GM12878 (cell line): ENCODE results near the gene FMNL2. TPM values are rescaled to one million over a fixed set of nuclear protein-coding genes. Genes with fewer than 3 reads are reported as not detected.

ENCODE experiments used
- ATAC-seq: fragments of 200-7000 bp; cut with Tn5 transposase; 3 replicates; pipeline ENCODE4 v1.9.1; 2020; ENCODE audit warnings: mild to moderate bottlenecking, moderate library complexity
- BruUV-seq: library from RNA; stranded (reverse); fragments of 400-500 nt; replicated peaks from 2 replicates; lab custom pipeline; 2021; lab: Mats Ljungman, UMichigan
- CTCF ChIA-PET: fragments of 300-600 bp; sonication (Branson Sonifier 250); formaldehyde crosslinking; extraction: SDS; loops from one replicate; lab custom pipeline; 2021; ENCODE audit warnings: inconsistent platforms; lab: Yijun Ruan, JAX
- POLR2A ChIA-PET: fragments of 350-600 bp; formaldehyde crosslinking; extraction: SDS; loops from one replicate; lab custom pipeline; 2021; ENCODE audit warnings: inconsistent platforms; lab: Charles Lee
- RAD21 ChIA-PET: fragments of 300-600 bp; sonication (Branson Sonifier 250); formaldehyde crosslinking; loops from one replicate; lab custom pipeline; 2023; ENCODE audit warnings: antibody characterized with exemption; ENCODE audit not compliant: unreplicated experiment; lab: Charles Lee
- SMC1A ChIA-PET: fragments of 300-600 bp; sonication (Branson Sonifier 250); formaldehyde crosslinking; loops from one replicate; lab custom pipeline; 2023; ENCODE audit not compliant: unreplicated experiment, uncharacterized antibody; lab: Charles Lee
- DNase-seq: peaks from one replicate; pipeline ENCODE4 v3.0.0-alpha.2; 2011; ENCODE audit warnings: low read depth, low spot score
- FAIRE-seq: peaks from 3 replicates; lab custom pipeline; 2011; peaks lifted over from hg19 to GRCh38; lab: Jason Lieb, UNC
- H2AFZ ChIP-seq: 2 replicates; pipeline ENCODE4 v1.6.0; 2011; ENCODE audit warnings: low read depth, low read length, control low read depth; ENCODE audit not compliant: control insufficient read depth
- H3K27ac ChIP-seq: 2 replicates; pipeline ENCODE4 v1.5.1; 2011; ENCODE audit warnings: control low read depth; ENCODE audit not compliant: control insufficient read depth, insufficient read depth
- H3K27me3 ChIP-seq, 2 experiments: replicated peaks in 1 of 2; 2 replicates each; pipeline versions ENCODE4 v1.6.0 to v1.6.1; 2011; ENCODE audit warnings: low read length in 1 of 2; ENCODE audit not compliant: control insufficient read depth in 2 of 2, insufficient read depth in 2 of 2
- H3K36me3 ChIP-seq, 2 experiments: 2 replicates each; pipeline ENCODE4 v1.5.1; 2011; ENCODE audit warnings: low read length in 1 of 2; ENCODE audit not compliant: control insufficient read depth in 2 of 2, insufficient read depth in 2 of 2
- H3K4me1 ChIP-seq: 2 replicates; pipeline ENCODE4 v1.6.1; 2011; ENCODE audit warnings: mild to moderate bottlenecking, low read length, moderate library complexity, mixed read lengths; ENCODE audit not compliant: control insufficient read depth, insufficient read depth
- H3K4me2 ChIP-seq: 2 replicates; pipeline ENCODE4 v1.6.0; 2011; ENCODE audit warnings: control low read depth; ENCODE audit not compliant: control insufficient read depth, insufficient read depth
- H3K4me3 ChIP-seq: fragments of 200-600 bp; sonication (generic); 2 replicates; pipeline ENCODE4 v1.5.1; 2016
- H3K79me2 ChIP-seq: 2 replicates; pipeline ENCODE4 v1.6.0; 2011; ENCODE audit warnings: low read length; ENCODE audit not compliant: control insufficient read depth, insufficient read depth
- H3K9ac ChIP-seq: 2 replicates; pipeline ENCODE4 v1.8.0; 2011; ENCODE audit warnings: low read length, control low read depth, mixed read lengths; ENCODE audit not compliant: control insufficient read depth, insufficient read depth
- H3K9me3 ChIP-seq: replicated peaks from 3 replicates; pipeline ENCODE4 v1.5.1; 2011; ENCODE audit warnings: mild to moderate bottlenecking, low read length; ENCODE audit not compliant: control insufficient read depth, insufficient read depth
- H4K20me1 ChIP-seq: 2 replicates; pipeline ENCODE4 v1.6.0; 2011; ENCODE audit not compliant: control insufficient read depth, insufficient read depth
- CREM ChIP-seq: IDR thresholded peaks from 2 replicates; pipeline ENCODE4 v1.6.1; 2014; ENCODE audit warnings: antibody characterized with exemption, low read depth
- DPF2 ChIP-seq: fragments of 450-650 bp; IDR thresholded peaks from 2 replicates; pipeline ENCODE4 v1.6.1; 2017; ENCODE audit warnings: mild to moderate bottlenecking
- FOXK2 ChIP-seq: fragments of 450-650 bp; IDR thresholded peaks from 2 replicates; pipeline ENCODE4 v1.6.1; 2017; ENCODE audit warnings: mild to moderate bottlenecking, moderate library complexity
- IKZF1 ChIP-seq: fragments of 450-650 bp; conservative IDR thresholded peaks from 2 replicates; pipeline ENCODE4 v1.6.1; 2017; ENCODE audit warnings: antibody characterized with exemption, mild to moderate bottlenecking
- JUNB ChIP-seq: IDR thresholded peaks from 2 replicates; pipeline ENCODE4 v1.6.1; 2016; ENCODE audit warnings: antibody characterized with exemption, mild to moderate bottlenecking
- NFYA ChIP-seq: IDR thresholded peaks from 2 replicates; pipeline ENCODE4 v1.6.1; 2011; ENCODE audit warnings: low read depth, mild to moderate bottlenecking, low read length, improper control_type of control experiment, borderline replicate concordance
- PAX5 ChIP-seq: IDR thresholded peaks from 2 replicates; pipeline ENCODE4 v1.6.1; 2011; ENCODE audit warnings: low read depth, low read length, borderline replicate concordance
- RAD21 ChIP-seq: IDR thresholded peaks from 2 replicates; pipeline ENCODE4 v1.6.1; 2011; ENCODE audit warnings: mild to moderate bottlenecking, low read depth, low read length, moderate library complexity; ENCODE audit not compliant: insufficient read depth
- TCF3 ChIP-seq: IDR thresholded peaks from 2 replicates; pipeline ENCODE4 v1.6.1; 2012; ENCODE audit warnings: low read depth, mild to moderate bottlenecking, low read length, borderline replicate concordance; ENCODE audit not compliant: insufficient read depth
- ZBED1 ChIP-seq: IDR thresholded peaks from 2 replicates; pipeline ENCODE4 v1.6.1; 2016; ENCODE audit warnings: borderline replicate concordance
- WGBS: methylation state at CpG from one replicate; pipeline ENCODE4 v1.1.6; 2016; ENCODE audit warnings: low lambda C conversion rate; ENCODE audit not compliant: insufficient replicate concordance, insufficient coverage; ENCODE audit errors: missing lambda C conversion rate; 5-methylcytosine and 5-hydroxymethylcytosine counted together
- in situ Hi-C: fragments of 300-500 bp; cut with MboI; formaldehyde crosslinking; loops from 9 replicates; pipeline ENCODE4 v1.14.3; 2018; ENCODE audit warnings: mixed read lengths
- intact Hi-C: fragments of 100-400 bp; cut with micrococcal nuclease; formaldehyde crosslinking; loops from one replicate; pipeline ENCODE4 v1.14.2; 2022; ENCODE audit not compliant: unreplicated experiment
- polyA plus RNA-seq, 11 experiments: library from polyadenylated mRNA; depleted of rRNA in 4 of 11; unstranded in 6 of 11; stranded (reverse) in 5 of 11; fragments of >200 nt; fragmentation: Nextera tagmentation in 4 of 11; fragmentation: Illumina TruSeq in 1 of 11; extraction: Ambion mirVana in 4 of 11; extraction: Trizol in 1 of 11; gene quantifications; 1 replicate in 1 of 11; 2 replicates in 10 of 11; pipeline versions ENCODE4 v1.2.1 to v1.2.3, GENCODE V29; 2011 to 2016; ENCODE audit warnings: inconsistent platforms in 2 of 11, missing spikeins in 2 of 11, low read depth in 1 of 11
- total RNA-seq, 4 experiments: library from RNA; depleted of rRNA in 3 of 4; stranded (reverse); fragments of >200 nt in 3 of 4; fragmentation: Illumina TruSeq in 1 of 4; extraction: Trizol in 1 of 4; gene quantifications; 2 replicates each; pipeline versions ENCODE4 v1.2.1 to v1.2.3, GENCODE V29; 2013 to 2021
- TF ChIP-seq, protein P1 (sequence below): fragments of 450-650 bp; IDR thresholded peaks from 2 replicates; pipeline ENCODE4 v1.6.1; 2018; ENCODE audit warnings: mild to moderate bottlenecking, low read depth, moderate library complexity; ENCODE audit not compliant: partially characterized antibody
- TF ChIP-seq, protein P2 (sequence below): fragments of 150-350 bp; IDR thresholded peaks from 2 replicates; pipeline ENCODE4 v1.6.1; 2016; ENCODE audit warnings: low read depth, low read length
- TF ChIP-seq, protein P3 (sequence below): fragments of 450-650 bp; IDR thresholded peaks from 2 replicates; pipeline ENCODE4 v1.6.1; 2017; ENCODE audit warnings: low read depth, mild to moderate bottlenecking, moderate library complexity
- TF ChIP-seq, protein P4 (sequence below): fragments of 450-650 bp; IDR thresholded peaks from 2 replicates; pipeline ENCODE4 v1.6.1; 2016; ENCODE audit warnings: mild to moderate bottlenecking

Gene FMNL2
- total and polyA plus RNA-seq, 10 of the 15 experiments (the other 5 are each of a cell fraction or from before 2014, with no cell fraction given), result 0.13 to 9.9 (median 0.35) TPM

DNA sequence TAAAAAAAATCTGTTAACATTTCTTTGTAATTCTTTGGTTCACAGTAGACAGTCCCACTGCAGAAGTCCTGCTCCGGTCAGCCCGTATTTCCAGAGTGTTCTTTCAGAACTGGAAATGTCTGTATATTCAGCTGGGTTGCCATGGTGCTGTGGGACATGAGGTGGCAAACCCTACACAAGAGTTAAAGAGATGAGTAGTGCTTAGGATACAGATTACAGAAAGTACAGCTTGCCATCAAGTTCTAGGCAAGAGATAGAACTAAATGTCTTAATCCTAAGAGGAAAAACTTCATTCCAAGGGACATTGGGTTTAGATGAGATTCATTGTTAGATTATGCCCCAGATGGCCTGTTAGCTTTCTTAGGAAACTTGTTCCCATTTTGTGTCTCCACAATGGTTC, 60.1 kb downstream of the FMNL2 start (continued):
- TF ChIP-seq TCF3 (no peak), NFYA (no peak), IKZF1 (no peak)
- TF ChIP-seq, protein P1, sequence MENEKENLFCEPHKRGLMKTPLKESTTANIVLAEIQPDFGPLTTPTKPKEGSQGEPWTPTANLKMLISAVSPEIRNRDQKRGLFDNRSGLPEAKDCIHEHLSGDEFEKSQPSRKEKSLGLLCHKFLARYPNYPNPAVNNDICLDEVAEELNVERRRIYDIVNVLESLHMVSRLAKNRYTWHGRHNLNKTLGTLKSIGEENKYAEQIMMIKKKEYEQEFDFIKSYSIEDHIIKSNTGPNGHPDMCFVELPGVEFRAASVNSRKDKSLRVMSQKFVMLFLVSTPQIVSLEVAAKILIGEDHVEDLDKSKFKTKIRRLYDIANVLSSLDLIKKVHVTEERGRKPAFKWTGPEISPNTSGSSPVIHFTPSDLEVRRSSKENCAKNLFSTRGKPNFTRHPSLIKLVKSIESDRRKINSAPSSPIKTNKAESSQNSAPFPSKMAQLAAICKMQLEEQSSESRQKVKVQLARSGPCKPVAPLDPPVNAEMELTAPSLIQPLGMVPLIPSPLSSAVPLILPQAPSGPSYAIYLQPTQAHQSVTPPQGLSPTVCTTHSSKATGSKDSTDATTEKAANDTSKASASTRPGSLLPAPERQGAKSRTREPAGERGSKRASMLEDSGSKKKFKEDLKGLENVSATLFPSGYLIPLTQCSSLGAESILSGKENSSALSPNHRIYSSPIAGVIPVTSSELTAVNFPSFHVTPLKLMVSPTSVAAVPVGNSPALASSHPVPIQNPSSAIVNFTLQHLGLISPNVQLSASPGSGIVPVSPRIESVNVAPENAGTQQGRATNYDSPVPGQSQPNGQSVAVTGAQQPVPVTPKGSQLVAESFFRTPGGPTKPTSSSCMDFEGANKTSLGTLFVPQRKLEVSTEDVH, result no peak

DNA sequence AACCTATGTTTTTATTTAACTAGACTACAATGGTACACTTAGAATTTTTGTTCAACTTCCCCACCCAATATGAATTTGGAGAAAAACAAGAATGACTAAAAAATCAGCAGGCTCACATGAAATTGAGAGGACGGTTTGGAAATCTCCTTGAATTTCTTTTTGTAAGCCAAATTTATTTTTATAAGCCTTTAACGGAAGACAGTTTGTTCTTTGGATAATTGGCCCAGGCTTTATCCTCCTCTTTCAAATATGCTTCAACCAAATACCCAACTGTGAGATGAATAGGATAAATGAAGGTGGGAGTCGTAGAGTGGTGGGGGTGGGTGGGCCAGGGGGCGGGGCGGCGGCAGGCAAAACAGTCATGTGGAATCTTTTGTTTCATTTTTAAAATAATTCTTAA, 60.6 kb downstream of the FMNL2 start:
- SMC1A ChIA-PET, result interaction anchor here (1.1 to 2.1 kb wide), 5 partner anchors 10 to 93 kb away, joined by 3 to 7 read pairs (median 6); no protein-coding TSS in a partner anchor
- H3K9ac ChIP-seq, result no peak overlapping the region
- CTCF ChIA-PET, result interaction anchor here (0.5 to 1.4 kb wide), 2 partner anchors 12 to 20 kb away, joined by 4 to 5 read pairs; no protein-coding TSS in a partner anchor
- H3K4me3 ChIP-seq, result no peak overlapping the region
- H3K4me2 ChIP-seq, result no peak overlapping the region
- no peak overlapping the region for H2AFZ ChIP-seq
- RAD21 ChIA-PET, result no interaction called here
- no TSS peak for BruUV-seq
- FAIRE-seq (no peak), DNase-seq (no peak), ATAC-seq (no peak)
- in situ Hi-C loops, result no loop called here
- POLR2A ChIA-PET, result interaction anchor here (0.6 to 1.5 kb wide), 2 partner anchors 10 to 72 kb away, joined by 3 to 4 read pairs; no protein-coding TSS in a partner anchor
- intact Hi-C loops, result no loop called here
- H3K27me3 ChIP-seq, result no peaks in the 10 kb centered on the region
- no peaks in the 10 kb centered on the region for H3K9me3 ChIP-seq
- H3K79me2 ChIP-seq, result no peaks in the 10 kb centered on the region
- no peaks in the 10 kb centered on the region for H3K36me3 ChIP-seq
- WGBS, result 79% methylated on average over 6 of the region's 6 CpGs
- H3K27ac ChIP-seq, result no peak overlapping the region
- H3K4me1 ChIP-seq, result no peaks in the 10 kb centered on the region
- no peaks in the 10 kb centered on the region for H4K20me1 ChIP-seq
- TF ChIP-seq, protein P2, sequence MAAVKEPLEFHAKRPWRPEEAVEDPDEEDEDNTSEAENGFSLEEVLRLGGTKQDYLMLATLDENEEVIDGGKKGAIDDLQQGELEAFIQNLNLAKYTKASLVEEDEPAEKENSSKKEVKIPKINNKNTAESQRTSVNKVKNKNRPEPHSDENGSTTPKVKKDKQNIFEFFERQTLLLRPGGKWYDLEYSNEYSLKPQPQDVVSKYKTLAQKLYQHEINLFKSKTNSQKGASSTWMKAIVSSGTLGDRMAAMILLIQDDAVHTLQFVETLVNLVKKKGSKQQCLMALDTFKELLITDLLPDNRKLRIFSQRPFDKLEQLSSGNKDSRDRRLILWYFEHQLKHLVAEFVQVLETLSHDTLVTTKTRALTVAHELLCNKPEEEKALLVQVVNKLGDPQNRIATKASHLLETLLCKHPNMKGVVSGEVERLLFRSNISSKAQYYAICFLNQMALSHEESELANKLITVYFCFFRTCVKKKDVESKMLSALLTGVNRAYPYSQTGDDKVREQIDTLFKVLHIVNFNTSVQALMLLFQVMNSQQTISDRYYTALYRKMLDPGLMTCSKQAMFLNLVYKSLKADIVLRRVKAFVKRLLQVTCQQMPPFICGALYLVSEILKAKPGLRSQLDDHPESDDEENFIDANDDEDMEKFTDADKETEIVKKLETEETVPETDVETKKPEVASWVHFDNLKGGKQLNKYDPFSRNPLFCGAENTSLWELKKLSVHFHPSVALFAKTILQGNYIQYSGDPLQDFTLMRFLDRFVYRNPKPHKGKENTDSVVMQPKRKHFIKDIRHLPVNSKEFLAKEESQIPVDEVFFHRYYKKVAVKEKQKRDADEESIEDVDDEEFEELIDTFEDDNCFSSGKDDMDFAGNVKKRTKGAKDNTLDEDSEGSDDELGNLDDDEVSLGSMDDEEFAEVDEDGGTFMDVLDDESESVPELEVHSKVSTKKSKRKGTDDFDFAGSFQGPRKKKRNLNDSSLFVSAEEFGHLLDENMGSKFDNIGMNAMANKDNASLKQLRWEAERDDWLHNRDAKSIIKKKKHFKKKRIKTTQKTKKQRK, result no peak
- no peak for TF ChIP-seq JUNB
- no peak for TF ChIP-seq FOXK2
- TF ChIP-seq DPF2, result no peak
- TF ChIP-seq, protein P3, sequence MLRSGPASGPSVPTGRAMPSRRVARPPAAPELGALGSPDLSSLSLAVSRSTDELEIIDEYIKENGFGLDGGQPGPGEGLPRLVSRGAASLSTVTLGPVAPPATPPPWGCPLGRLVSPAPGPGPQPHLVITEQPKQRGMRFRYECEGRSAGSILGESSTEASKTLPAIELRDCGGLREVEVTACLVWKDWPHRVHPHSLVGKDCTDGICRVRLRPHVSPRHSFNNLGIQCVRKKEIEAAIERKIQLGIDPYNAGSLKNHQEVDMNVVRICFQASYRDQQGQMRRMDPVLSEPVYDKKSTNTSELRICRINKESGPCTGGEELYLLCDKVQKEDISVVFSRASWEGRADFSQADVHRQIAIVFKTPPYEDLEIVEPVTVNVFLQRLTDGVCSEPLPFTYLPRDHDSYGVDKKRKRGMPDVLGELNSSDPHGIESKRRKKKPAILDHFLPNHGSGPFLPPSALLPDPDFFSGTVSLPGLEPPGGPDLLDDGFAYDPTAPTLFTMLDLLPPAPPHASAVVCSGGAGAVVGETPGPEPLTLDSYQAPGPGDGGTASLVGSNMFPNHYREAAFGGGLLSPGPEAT, result no peak
- TF ChIP-seq RAD21, result no peak
- no peak for TF ChIP-seq PAX5
- TF ChIP-seq ZBED1, result no peak
- TF ChIP-seq, protein P4, sequence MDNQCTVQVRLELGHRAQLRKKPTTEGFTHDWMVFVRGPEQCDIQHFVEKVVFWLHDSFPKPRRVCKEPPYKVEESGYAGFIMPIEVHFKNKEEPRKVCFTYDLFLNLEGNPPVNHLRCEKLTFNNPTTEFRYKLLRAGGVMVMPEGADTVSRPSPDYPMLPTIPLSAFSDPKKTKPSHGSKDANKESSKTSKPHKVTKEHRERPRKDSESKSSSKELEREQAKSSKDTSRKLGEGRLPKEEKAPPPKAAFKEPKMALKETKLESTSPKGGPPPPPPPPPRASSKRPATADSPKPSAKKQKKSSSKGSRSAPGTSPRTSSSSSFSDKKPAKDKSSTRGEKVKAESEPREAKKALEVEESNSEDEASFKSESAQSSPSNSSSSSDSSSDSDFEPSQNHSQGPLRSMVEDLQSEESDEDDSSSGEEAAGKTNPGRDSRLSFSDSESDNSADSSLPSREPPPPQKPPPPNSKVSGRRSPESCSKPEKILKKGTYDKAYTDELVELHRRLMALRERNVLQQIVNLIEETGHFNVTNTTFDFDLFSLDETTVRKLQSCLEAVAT, result no peak
- TF ChIP-seq CREM, result no peak
